HG03025 (cell line): ENCODE data around the gene FNDC1.

Experiments
- ATAC-seq: cut with Tn5 transposase; IDR thresholded peaks from one replicate; pipeline ENCODE4 v1.9.1; 2021; ENCODE audit warnings: mild to moderate bottlenecking, moderate library complexity; ENCODE audit not compliant: unreplicated experiment, low FRiP score

The FNDC1 gene

DNA sequence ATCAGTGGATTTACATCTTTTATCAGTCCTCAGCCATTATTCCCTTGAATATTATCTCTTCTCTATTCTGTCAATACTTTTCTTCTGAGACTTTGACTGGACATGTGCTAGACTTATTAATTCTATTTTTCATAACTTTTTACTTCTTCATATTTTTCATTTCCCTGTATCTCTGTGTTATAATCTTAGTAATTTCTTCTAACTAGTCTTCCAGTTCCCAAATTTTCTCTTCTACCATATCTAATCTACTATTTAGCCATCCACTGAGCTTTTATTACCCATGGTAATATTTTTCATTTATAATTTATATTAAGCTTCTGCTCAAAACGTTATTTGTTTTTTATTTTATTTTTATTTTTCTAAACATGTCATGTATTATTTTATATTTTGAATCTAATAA is 13.1 kb upstream of the FNDC1 start:
- no peak for ATAC-seq

DNA sequence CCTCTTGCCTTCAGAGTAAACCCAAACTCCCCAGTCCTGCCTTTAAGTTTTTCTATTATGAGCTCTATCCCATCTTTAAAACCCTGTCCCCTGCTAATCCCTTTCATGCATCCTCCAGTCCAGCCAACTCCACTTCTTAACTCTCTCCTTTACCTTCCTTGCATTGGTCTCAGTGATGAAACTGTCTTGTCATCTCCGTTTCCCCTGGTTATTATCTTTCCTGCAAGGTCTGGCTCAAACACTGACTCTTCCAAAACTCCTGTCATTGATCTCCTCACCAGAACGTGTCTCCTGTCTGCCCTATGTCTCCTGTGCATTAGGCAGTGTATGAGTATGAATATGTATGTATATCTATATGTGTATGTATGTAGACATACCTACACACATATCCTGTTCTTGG is 11.8 kb upstream of the FNDC1 start:
- ATAC-seq: no peak

DNA sequence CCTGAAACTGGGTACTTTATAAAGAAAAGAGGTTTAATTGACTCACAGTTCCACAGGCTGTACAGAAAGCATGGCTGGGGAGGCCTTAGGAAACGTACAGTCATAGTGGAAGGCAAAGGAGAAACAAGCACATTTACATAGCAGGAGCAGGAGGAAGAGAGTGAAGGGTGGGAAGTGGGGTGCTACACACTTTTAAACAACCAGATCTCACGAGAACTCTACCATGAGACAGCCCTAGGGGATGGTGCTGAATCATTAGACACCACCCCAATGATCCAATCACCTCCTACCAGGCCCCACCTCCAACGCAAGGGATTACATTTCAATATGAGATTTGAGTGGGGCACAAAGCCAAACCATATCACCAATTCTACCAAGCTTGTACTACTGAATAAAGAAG is 7.4 kb upstream of the FNDC1 start:
- ATAC-seq: no peak

DNA sequence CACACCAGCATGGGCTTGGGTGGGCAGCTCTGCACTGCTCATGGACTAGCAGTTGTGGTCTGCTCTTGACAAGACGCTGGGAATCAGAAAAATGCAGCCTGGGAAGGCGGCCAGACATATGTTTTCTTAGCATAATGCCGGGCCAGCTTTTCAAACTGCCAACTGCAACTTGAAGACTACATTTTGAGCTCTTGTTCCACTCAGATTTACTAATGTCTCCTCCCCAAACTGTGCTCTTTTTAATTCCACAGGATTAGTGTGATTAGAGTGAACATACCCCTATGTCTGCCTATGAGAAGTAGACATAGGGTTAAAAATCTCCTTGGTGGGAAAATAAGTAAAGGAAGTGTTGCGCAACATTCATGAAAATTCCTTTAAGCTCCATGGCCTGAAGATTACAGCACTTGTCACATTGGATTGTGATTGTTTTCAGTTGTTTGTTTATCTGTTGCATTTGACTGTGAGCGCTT is 5.3 kb upstream of the FNDC1 start:
- no peak for ATAC-seq

DNA sequence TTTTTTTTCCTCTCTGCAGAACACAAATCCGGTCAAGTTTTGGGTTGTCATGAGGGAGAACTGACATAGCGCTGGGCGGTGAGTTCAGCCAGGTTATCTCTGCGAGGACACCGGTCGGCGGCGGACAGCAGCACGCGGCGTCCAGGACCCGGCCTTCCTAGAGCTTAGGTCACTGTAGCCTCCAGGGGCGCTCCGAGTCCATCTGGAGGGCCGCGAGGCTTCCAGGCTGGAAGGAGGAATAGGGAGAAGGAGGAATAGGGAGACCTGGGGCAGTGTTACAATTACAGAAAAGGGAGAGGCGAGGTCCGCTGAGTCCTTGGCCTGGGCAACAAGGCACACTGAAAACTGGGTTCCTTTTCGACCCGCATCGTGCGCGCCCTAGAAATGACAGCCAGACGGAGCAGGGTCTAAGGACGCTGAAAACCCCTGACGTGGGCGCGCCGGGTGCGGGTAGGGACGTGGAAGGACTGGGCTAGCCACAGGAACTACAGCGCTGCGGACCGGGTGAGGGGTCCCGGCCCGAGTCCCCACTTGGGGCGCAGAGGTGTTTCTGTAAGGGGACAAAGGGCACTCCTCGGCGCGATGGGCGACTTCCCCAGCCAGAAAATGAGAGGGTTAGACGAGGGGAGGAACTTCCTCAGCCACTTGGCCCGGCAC is 536 bp upstream of the FNDC1 start:
- no peak for ATAC-seq

DNA sequence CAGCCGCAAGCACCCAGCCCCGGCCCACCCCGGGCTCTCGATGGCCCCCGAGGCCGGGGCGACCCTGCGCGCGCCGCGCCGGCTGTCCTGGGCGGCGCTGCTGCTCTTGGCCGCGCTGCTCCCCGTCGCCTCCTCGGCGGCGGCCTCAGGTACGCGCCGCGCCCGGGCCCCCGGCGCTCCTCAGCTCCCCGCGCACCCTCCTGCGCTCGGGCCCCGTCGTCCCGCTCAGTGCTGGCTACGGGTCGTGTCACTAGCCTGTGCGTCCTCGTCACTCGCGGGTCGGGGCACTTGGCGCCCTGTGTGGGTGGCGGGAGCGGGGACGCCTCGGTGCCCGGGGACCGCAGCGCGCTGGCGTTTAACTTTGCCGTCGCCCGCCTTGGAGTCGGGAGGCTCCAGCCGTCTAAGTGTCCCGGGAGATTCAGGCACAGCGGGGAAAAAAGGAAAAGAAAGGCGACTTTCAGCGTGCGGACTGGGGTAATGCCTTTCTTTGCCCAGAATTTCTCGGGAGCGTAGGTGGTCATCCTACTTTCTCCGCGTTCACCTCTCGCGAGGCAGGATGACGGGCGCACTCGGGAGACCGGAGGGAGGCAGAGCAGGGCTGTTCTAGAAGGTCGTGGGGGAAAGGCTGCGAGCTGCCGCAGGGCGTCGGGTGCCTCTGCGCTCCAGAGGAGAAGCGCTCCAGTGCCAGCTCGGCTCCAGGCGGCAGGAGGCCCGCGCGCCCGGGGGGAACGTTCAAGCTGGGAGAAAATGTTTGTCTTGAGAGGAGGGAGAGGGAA is 545 bp downstream of the FNDC1 start:
- ATAC-seq: peak; percentile 32

DNA sequence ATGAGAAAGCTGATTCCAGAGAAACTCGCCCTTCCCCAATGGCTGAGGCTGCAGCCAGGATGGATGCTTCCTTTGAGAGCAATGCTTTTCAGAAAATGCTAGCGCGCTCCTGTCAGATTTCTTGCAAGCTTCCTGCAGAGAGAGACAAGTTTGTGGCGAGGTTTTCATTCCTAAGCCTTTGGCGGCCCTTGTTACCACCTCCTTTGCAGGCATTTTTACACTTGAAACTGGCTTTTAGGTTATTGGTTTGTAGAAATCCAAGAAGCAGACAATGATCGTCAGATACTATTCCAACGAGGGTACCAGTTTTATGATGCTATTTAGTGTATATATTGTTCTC is 1.1 kb downstream of the FNDC1 start:
- no peak for ATAC-seq

DNA sequence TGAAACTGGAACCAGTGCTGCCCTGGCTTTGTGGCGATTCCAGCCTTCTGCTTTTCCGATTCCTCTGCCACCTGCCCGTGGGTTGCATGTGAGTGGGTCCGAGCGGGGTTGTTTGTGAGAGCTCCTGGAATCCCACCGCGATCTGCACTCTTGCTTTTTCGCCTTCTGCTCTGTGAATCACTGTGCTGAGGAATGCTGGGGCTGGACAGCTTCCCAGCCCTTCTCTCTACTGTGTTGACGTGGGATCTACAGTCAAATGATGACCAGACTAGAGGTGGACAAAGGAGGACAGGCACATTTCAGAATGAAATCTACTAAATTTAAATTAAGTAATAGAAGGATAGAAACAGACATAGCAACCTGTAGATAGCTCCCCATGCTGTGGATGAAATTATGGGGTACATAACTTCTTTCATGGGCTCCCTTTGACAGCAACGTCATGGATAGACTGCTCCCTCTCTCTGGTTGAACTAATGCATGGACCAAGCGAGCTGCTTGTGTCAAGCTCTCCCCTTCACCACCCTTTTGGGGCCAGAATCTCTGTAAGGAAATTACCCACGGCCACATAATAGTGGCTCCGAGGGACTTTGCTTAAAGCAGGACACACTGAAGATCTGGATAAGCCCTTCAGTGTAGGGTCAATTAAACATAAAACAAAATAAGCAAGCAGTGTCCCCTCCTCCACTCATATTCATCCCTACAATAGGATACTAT is 2.0 kb downstream of the FNDC1 start:
- ATAC-seq: no peak

DNA sequence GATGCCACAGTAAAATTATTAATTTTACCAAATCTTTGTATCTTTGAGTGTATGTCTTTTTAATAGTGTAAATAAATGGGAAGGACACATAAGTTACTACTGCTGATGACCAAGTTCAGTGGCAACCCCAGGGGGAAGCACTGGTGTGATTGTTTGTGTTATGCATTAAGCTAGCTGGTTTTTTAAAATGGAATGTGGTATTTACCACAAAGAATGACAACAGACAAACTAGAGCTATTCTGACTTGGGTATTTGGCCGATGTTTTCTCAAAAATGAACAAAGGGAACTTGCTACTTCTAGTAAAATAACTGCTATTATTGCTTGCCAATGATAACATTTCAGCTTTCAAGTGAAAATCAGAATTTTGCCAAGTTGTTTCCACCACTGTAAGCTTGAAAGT is 2.9 kb downstream of the FNDC1 start:
- no peak for ATAC-seq

DNA sequence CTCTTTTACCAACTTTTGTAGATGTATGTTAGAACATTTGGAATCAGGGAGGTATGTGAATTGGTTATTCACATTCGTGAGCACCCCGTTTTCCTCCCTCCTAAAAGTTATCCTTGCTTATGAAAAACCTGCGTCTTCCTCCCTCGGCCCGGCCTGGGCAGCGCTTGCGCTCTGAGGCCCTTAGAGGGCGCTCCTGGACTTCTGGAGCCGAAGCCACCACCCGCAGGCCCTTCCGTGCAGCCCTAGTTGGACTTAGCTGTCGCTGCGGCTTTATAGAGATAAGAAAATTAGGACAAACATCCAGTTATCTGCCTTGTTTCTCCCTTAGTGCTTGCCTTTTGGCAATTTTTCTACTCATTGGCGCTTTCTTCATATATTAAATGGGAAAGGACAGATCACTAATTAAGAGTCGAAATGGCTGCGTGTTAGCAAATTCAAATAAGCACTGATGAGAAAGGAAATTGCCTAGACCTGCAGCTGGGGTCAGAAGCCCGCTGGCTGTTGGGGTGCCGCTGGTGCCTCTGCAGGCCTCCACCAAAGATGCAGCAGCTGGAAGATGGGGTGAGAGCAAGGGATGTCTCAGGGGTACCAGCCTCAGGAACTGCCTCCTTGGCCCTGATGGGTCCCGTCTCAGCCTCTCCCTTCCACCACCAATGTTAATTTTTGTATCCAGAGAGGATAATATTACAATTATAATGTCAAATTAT is 5.2 kb downstream of the FNDC1 start:
- no peak for ATAC-seq

DNA sequence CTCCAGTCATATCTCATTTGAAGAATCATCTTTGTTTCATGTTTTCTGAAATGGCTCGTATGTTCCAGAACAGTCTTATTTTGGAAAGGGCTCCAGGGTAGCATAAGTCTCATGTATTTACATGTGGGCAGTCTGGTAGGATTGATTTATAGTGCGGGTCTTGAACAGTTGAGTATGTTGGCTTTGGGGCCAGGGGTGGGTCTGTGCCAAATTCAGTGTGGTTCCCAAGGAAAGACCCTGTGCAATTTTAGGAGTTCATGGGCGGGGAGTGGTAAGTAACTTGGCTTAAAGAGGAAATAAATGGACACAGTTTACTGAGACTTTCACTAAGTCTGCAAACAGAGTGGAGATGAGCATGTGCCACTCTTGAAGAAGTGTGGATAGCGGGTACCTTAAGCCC is 7.7 kb downstream of the FNDC1 start:
- ATAC-seq: no peak

DNA sequence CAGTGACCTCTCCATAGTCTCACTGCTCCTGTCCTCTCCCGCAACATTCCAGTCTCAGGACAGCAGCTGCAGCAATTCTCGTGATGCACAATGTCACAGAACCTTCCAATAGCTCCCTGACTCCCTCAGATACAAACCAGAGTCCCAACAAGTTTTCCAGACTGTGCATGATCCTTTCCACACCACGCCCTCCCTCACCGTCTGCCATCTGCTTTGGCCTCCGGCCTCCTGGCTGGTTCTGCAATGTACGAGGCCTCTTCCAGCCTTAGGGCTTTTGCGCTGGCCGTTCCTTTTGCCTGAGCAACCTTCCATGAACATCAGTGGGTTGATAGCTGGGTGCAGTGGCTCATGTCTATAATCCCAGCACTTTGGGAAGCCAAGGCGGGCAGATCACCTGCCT is 9.6 kb downstream of the FNDC1 start:
- no peak for ATAC-seq

DNA sequence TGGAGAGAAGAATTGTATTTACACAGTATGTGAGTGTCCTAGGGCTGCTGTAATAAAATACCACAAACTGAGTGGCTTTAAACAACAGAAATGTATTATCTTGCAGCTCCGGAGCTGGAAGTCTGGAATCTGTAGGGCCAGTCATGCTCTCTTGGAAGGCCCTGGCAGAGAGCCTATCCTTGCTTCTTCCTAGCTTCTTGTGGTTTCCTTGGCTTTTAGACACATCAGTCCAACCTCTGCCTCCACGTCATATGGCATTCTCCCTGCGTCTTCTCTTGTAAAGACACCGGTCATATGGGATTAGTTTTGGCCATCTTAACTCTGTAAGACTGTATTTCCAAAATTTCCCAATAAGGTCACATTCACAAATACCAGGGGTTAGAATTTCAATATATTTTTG is 10.8 kb downstream of the FNDC1 start:
- no peak for ATAC-seq

DNA sequence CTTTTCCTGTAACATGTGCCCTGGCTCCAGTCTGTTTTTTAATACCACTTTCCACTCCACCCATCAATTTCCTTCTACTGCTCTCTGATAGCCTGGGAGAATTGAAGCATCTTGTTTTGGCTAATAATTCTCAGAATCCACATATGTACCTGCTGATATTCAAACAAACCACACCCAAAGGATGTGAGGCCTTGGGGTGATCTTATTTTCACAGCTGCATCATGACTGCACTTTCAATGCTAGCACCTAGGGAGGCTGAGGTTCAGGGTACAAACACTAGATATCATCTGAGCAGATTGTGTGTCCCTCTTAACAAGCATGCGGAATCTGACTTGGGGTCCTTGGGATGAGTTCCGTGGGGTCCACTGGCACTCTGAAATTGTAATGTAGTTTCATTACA is 12.7 kb downstream of the FNDC1 start:
- no peak for ATAC-seq

DNA sequence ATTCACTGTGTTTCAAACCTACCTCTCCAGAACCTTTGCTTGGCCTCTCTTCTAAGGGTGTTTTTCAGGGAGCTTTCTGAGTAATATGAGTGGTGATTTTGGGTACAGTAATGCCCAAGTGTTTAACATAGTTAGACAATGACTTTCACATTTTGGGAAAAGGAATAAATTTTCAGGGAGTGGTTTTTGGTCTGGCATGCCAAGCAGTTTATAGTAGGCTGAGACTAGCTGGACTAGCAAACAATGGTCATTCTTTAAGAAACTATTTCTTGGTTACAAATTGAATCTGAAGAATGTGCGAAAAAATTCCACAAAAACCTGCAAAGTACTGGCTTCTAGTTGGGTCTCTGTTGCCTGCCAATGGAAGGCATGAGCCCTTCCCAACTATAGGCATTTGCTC is 15.4 kb downstream of the FNDC1 start:
- no peak for ATAC-seq

DNA sequence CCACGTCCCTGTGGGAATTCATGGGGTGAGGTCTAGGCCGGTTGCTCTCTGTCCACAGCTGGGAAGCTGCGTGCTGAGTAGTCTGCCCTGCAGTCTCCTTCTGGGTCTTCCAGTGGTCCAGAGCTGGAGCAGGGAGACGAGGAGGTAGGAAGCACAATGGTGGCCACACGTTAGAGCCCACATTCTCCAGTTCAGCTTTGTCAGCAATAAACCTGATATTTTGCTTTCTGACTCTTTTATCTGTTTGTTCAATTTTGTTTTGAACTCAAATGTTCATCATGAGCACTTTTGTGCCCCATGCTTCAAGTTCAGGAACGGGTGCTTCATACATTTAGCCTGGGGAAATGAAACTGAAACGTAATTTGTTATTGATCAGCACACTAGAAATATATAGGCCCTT is 21.3 kb downstream of the FNDC1 start:
- no peak for ATAC-seq

DNA sequence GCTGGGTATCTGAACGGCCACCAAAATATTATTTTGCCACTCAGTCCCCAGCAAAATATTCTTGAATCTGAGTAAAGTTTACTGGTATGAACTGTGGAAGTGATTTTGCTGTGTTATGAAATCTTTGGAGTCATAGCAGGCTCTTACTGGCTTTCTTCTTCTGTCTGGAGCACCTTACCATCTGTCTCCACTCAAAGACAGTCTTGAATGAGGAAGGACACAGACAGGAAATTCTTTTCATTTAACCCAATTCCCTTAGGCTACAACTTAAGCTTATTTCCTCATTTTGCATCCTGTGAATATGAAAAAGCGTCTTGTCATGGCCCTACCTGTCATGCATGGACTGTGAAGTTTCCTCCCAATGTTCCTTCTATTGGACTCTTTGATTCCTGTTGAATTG is 24.7 kb downstream of the FNDC1 start:
- no peak for ATAC-seq

DNA sequence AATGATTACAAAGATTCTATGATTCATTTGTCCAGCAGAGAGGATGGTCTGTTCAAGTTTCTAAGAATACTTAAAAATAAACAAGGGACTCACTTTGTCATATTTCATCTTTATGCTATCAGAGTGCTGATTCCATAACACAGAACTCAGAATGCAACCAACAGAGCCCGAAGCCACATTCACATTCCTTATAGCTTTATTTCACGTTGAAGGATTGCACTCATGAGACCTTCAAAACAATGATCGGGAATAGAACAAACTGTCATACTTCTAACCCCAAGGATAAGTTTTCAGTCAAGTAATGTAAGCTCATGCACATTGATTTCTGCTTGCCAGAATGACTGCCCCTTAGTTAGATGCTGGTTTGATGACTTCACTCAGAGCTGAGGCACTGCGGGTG is 25.2 kb downstream of the FNDC1 start:
- ATAC-seq: no peak

DNA sequence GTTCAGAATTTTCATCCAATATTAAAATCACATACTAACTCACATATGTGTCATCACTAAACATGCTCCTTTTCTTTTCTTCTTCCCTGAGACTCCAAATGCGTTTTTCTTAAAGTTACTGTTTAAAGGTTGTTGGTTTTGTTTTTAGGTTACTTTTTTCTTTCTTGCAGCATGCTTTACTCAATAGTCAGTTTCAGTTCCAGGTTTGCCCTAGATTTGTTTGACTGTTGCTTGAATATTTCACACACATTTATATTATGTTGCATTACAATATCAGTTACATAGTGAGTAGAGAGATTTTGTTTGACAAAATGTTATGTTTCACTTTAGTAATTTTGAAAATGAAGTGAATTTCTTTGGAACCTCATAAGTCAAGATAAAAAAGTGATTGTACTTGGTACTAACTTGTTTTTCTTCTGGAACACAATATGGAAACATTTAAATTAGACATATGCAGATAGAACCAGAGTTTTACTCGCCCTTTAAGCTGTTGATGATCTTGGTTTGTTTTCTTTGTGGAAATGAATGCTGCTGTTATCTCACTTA is 27.3 kb downstream of the FNDC1 start:
- ATAC-seq: no peak

DNA sequence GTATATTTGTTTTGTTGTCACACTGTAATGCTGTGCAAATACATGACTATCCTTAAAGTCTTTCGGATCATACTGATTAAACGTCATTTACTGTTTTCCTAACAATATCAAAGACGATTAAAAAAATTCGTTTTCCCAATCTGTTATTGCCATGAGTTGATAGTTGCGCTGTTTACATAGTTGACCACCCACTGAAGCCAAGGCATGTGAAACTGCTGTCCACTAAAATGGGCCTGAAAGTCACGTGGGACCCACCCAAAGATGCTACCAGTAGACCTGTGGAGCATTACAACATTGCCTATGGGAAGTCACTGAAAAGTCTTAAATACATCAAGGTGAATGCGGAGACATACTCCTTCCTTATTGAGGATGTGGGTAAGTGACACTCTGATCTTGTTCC is 28.1 kb downstream of the FNDC1 start:
- no peak for ATAC-seq

DNA sequence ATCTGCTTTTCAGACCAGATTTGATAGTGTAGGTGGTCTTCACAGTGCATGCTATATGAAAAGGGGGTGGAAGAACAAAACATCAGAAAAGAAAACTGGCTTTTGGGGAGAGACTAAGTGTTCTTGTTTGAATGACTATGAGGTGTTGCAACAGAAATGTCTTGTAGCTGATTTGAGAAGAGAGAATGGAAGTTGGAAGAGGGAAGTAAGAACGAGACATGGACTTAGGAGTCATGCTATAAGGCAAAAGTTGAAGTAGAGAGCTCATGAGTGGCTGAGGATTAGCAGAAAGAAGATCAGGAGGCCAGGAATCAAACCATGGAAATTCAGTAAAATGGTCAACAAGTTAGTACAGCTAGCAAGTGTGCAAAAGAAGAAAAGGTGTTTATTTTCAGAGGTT is 32.1 kb downstream of the FNDC1 start:
- no peak for ATAC-seq
